ENCODE results near the gene GUCA1A.

The GUCA1A gene

DNA sequence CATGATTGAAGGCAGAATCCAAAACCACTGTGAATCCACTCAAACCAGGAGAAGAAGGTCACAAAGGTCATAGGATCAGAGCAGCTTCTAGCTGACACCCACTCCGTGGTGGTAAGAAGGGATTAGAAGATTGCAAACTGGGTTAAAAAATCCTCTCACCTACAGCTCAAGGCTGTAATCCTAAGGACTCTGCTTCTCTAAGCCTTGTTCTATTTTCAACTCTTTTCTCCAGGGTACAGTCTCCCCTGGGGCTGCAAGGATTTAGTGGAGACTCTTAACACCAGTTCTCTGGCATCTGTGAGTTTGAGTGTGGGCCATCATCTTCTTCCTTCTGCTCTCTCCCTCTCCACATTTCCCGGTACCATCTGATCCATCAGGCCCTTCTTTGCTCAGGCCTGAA, at the start of gene GUCA1A:
Gene GUCA1A, plus strand, starts transcription at position 264 of the 400 bp plus-strand sequence. CDS start 250 bp downstream, outside the sequence.
- DNase-seq (ENCODE audit: low spot score) = no peak

DNA sequence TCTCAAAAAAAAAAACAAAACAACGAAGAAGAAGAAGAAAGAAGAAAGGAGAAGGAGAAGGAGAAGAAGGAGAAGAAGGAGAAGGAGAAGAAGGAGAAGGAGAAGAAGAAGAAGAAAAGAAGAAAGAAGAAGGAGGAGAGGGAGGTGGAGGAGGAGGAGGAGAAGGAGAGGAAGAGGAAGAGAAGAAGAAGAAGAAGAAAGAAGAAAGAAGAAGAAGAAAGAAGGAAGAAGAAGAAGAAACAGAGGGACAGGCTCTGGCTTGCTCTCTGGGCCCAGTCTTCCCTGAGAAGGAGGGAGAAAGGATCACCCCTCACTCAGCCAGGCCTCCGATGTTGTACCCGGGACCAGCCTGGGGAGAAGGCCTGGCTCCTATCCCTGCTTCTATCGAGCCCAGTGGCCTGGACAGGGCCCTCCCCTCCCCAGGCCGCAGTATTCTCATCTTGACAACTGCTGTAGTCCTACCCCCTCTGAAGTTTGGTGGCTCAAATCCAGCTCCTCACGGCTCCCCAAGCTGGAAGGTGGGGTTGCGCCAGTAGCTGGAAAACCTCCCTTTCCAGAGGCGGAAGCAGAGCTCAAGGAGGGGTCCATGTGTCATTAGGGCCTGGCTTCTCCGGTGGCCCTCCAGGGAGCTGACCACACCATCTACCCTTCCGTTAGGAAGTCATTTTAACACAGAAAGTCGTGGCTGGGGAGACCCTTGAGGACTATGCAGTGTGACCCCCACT, 49.6 kb upstream of the GUCA1A start:
- DNase-seq (ENCODE audit: low spot score) = no peak

DNA sequence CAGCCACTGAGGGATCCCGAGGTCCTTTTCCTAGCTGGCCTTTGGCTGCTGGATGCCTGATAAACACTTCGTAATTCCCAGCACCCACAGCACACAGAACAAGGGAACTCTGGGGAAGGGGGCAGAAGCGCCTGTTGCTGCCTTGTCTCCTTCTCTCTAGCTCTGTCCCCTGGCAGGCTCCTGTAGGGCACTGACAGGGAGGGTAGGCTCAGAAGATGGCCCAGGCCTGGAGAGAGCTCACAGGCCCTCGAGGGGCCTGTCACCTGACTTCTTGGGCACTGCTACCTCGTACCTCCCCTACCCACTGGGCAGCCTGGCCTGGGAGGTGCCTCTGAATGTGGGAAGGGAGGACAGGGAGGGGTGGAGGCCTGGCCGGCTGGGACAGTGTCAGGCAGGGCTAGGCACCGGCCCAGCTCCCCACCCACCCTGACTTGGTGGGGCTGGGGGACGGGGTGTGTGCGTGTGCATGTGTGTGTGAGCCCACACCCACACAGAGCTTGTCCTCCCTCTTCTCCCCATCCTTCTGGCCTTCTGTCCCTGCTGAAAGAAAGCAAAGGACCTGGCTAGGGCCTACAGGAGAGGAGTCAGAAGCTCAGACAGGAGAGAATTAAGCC, 48.8 kb upstream of the GUCA1A start:
- DNase-seq (ENCODE audit: low spot score) = no peak

DNA sequence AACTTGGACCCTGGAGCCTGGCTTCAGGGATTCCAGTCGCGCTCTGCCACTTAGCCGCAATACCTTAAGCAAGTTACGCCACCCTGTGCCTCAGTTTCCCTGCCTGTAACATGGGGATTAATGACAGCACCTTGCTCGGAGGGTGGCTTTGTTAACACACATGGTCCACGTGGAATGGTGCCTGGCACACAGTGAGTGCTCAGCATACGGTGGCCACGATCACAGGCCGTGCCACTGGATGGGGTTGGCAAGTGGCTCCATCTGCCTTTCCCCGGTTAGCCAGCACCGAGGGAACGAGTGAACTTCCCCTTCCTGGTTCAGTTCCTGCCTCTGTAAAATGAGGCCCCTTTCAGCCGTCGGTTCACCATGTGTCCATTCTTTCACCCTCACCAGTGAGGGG, 47.9 kb upstream of the GUCA1A start:
- DNase-seq (ENCODE audit: low spot score) = no peak

DNA sequence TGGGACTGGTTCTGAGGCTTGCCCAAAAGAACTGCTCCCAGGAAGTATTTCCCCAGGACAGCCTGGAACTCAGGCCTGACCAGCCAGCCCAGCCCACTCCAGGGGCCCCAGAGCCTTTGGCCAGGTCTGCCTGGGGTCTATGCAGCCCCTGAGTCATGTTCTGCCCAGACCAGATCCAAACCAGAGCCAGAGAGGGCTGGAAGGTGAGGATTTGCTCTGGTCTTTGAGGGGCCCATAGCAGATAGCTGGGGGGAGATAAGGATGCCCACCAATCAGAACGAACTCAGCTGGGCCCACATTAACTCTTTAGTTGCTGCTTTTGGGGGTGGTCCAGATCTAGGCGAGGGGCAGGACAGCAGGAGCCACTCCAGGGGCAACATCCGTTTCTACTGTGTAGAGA, 47.5 kb upstream of the GUCA1A start:
- no peak for DNase-seq (ENCODE audit: low spot score)

DNA sequence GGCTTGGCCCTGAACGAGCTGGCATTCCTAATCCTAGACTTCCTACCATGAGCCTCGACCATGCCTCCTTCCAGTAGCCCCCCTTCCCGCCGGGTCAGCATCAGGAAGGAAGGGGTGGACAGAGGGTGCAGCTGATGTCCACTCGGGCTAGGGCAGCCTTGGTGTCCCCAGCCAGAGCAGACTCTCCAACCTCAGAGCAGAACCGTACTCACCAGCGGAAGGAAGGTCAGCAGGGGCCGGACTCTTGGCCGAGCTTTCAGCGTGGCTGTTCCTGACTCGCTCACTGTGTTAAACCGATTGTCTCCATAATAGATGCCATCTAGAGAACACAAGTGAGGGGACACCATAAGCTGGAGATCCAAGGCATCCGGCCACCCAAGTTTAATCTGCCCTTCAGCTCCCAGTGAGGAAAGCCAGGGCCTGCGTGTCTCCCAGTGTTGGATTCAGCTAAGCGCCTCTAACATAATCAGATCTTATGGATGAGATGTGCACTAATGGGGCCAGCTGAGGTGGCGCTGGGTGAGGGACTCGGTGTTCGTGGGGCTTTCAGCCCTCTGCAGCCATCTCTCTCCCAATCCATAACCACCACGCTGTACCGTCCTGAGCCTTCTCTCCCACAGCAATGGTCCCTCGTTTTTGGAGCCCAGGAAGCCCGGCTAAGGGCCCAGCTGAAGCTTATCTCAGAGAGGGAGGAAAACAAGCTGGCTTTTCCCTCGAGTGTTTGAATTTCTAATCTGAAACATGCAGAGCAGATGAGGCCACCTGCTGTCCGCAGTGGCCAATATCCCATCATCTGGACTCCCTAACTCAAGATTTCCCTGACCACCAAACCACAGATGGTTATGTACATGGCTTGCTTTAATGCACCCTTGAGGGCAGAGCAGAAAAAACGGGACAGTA, 44.5 kb upstream of the GUCA1A start:
- no peak for DNase-seq (ENCODE audit: low spot score)

DNA sequence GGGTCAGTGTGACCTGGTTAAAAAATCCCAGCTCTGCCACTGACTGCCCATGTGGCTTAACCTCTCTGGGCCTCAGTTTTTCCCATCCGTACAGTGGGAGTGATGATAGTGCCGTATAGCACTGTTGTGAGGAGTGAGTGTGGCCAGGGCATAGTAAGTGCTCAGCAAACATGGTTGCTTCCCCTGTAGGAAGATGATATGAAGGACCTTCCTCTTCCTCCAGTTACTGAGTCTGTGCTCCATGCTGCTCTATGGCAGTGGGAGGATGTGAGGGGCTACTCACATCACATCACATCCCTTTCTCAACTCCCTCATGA, 43.8 kb upstream of the GUCA1A start:
- no peak for DNase-seq (ENCODE audit: low spot score)

DNA sequence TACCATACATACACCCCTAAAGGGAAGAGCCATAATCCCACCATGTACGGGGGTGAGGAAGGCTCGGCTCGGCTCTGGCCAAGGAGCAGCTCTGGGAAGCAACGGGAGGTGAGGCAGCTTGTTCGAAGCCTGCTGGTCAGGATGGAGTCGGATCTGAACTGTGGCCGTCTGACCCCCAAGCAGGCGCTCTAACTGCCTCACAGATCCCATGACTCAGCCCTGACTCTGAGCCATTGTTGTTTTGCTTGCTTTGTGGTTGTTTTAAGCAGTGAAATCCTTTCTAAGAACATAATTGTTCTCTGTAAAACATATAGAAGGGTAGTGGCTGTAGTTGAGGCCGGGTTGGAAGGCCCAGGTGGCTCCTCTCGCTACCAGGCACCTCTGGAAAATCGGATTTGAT, 41.6 kb upstream of the GUCA1A start:
- peak; percentile 72 for DNase-seq (ENCODE audit: low spot score)

DNA sequence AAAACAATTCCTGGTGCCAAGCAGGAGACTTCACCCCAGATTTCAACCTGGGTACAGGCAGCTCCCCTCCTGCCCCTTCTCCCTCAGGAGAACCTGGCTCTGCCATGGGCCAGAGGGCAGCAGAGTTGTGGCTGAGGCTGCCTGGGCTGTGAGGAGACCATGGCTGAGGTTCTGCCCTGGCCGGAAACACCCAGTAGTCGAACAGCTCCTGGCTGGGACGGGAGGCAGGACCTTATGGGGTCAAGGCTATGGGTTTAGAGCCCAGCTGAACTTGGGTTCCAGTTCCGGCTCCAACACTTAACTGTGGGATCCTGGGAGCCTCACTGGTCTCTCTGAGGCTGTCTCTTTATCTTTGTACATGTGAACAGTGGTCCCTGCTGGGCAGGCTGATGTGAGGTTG, 39.2 kb upstream of the GUCA1A start:
- DNase-seq (ENCODE audit: low spot score) = no peak

DNA sequence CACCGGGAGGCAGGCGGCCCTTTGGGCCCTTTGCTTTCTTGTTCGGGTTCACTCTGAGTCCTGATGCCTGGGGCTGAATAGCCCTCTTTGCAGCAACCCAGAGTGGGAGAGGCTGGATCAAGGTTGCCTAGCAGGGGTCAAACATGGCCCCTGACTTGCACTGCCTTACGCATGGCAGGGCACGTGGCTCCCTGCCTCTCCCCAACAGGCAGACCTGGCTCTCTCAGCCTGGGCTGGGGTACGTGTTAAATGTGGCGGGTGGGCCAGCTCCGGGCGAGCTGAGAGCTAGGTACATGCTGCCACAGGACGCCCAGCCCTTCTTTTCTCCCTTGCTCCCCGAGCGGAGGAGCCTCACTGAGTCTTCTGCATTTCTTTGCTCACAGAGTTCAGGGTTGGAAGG, 38.0 kb upstream of the GUCA1A start:
- DNase-seq (ENCODE audit: low spot score) = no peak

DNA sequence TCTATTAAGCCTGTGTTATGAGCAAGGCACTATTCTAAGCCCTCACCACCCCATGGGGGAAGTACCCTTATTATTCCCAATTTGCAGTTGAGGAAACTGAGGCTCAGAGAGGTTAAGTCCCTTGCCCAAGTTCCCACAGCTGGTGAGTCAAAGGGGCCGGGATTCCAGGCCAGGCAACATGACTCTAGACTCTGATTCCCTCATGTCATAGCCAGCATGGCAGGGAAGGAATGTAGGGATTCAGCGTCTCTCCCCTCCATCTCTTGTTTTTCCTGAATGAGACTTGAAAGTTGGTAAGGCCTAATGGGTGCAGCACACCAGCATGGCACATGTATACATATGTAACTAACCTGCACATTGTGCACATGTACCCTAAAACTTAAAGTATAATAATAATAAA, 37.4 kb upstream of the GUCA1A start:
- no peak for DNase-seq (ENCODE audit: low spot score)

DNA sequence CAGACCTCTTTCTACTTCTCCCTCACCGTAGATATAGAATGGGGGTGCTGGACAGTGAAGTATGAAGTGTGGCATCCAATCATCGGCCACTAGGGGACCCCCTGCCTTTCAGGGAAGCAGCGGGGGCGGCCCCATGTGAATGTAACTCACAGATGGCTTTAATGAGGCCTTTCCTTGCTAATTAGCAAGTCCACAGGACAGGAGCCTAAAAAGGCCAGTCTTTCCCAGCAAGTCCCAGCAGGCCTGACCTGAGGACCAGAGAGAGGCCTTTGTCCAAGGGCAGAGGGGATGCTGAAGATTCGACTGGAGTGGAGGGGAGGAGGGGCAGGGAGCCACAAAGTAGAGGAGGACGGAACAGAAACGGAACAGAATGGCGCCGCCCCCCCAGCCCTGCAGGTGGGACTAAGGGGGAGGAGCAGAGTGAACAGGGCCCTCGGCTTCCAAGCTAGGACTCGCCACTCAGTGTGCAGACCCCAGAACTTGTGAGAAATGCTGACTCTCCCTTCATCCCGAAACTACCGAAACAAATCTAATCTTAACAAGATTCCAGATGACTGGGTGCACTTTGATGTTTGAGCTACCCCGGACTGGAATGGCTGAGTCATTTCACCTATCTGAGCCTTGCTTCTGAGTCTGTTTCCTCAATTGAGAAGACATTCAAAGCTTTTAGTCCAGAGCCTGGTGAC, 36.5 kb upstream of the GUCA1A start:
- peak; percentile 73 for DNase-seq (ENCODE audit: low spot score)

DNA sequence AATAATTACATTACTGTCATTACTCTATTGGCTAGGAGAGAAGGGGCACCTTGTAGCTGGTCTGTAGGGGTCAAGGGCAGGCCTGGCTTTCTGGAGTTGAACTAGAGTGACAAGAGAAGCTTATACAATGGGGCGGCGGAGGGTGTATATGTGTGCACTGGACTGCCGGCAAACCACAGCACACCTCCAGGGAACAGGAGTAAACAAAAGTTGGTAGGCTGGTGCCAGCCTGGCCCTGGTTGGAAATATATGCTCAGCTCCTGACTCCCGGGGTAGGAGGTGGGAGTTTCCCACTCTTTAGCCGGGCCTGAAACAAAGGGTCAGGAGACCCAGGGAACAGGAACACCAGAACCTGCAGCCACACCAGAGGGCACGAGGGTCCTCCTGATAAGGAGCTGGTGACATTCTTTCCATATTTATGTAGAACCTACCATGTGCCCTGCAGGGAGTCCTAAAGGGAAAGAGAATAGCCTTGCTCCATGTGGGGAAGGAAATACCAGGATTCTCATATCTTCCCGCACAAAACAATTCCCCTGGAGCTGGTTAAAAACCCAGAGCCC, 35.9 kb upstream of the GUCA1A start:
- DNase-seq (ENCODE audit: low spot score) = no peak

DNA sequence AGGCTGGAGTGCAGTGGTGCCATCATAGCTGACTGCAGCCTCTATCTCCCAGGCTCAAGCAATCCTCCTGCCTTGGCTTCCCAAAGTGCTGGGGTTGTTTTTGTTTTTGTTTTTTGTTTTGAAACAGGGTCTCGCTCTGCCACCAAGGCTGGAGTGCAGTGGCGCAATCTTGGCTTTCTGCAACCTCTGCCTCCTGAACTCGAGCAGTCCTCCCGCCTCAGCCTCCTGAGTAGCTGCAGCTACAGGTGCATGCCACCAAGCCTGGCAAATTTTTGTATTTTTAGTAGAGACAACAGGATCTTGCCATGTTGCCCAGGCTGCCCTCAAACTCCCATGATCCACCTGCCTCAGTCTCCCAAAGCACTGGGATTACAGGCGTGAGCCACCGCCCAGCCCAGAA, 35.0 kb upstream of the GUCA1A start:
- no peak for DNase-seq (ENCODE audit: low spot score)

DNA sequence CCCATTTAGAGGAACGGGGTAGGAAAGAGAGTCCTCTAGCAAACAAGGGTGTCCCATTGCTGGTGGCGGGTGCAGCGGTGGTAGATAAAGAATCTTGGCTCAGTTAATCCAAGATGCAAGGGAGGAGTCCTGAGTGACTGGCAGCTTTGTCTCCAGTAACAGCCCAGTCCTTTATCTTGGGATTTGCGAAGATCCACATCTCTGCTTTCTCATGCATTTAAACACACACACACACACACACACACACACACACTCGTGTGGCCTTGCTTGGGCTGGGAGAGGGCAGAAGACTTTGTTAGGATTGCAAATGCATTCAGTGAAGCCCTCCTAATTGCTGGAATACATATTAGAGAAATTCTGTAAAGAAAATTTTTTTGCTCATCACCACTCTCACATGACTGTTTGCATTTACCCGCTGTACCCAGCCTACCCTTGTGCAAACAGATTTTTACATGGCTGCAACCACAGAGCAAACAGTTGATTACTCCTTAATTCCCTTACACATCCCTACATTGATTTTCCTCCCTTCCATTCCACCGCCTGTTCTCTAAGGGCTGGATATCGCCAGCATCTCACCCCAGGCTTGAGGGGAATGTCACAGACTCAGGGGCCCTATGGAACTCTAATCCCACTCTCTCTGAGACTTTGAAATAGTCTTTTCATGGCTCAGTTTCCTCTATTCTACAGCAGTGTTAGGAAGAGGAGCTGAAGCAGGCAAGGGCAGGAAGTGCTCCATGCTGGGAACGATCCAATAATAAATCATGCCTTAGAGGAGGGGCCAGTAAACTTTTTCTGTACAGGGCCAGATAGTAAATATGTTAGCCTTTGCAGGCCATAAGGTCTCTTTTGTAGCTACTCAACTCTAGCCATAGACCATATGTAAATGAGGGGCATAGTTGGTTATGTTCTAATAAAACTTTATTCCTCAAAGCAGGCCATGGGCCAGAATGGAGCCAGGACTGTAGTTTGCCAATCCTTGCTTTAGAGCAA, 34.2 kb upstream of the GUCA1A start:
- DNase-seq (ENCODE audit: low spot score) = no peak

DNA sequence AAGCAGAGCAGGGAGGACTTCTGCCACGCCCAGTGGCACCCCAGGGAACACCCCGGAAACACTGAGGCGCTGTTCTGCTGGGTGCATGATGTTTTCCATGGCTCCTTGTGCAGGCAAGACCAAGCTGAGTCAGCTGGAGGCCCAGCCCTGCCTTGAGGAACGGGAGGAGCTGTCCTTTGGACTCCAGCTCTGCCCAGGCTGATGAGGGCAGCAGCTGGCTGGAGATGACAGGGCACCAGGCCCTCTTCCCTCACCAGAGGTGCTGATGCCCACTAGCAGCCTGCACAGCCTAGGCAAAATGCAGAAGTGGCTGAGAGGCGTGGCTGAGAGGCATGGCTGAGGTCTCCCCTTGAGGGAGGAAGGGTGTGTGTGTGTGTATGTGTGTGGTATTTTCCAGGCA, 33.1 kb upstream of the GUCA1A start:
- DNase-seq (ENCODE audit: low spot score) = peak; percentile 46

DNA sequence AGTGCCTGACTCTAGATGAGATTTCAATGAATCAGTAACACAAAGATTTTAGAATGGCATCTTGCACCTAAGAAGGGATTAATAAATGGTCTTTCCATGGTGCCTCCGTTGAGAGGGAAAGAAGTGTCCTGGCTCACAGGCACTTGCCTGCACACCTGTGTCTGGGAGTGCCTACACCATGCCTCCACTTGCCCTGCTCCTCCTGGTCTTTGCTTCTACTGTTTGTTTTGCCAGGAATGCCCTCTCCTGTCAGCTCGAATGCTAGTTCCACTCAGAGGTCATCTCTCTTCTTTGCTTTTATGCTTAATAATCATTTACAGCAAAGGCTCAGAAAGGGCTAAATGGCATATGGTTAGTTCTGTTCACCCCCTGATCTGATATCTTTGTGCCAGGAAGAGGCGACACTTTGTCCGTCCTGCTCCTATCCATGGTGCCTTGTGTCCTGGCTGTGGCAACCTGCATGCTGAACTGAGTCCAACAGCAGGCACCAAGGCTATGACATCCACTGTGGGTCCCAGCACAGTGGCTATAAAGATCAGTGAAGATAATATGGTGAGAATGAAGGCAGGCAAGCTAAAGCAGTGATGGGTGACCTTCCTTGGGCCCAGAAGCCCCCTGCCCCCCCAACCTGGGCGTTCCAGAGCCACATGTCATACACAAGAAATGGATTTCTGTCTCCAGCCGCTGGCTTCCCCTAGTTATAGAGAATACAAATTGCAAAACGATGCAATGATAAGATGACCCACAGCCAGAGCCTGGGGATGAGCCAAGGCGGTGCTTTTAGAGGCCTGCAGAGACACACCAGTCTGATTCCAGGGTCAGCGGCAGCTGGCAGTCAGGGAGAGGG, 32.2 kb upstream of the GUCA1A start:
- DNase-seq (ENCODE audit: low spot score) = no peak

DNA sequence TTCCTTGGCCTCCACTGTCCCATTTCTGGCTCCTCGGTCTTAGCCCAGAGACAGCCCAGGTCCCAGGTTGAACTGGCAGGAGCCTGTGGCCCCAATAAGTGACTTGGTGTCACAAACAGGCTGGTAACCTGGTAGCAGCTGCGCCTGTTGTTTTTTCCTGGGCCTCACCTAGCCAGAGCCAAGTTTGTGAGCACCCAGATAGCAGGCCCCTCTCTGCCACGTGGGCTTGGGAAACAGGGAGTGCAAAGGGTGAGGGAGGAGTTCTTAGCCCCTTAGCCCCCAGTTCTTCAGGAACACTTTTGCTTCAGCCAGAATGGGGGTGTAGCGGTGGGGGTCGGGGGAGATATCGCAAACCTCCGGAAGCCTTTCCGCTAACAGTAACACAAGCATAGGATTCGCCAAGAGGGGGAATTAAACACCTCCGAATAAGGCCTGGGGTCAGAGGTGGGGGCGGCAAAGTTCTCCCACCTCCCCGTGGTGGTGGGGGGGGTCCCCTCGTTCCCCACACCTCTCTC, 31.5 kb upstream of the GUCA1A start:
- no peak for DNase-seq (ENCODE audit: low spot score)

DNA sequence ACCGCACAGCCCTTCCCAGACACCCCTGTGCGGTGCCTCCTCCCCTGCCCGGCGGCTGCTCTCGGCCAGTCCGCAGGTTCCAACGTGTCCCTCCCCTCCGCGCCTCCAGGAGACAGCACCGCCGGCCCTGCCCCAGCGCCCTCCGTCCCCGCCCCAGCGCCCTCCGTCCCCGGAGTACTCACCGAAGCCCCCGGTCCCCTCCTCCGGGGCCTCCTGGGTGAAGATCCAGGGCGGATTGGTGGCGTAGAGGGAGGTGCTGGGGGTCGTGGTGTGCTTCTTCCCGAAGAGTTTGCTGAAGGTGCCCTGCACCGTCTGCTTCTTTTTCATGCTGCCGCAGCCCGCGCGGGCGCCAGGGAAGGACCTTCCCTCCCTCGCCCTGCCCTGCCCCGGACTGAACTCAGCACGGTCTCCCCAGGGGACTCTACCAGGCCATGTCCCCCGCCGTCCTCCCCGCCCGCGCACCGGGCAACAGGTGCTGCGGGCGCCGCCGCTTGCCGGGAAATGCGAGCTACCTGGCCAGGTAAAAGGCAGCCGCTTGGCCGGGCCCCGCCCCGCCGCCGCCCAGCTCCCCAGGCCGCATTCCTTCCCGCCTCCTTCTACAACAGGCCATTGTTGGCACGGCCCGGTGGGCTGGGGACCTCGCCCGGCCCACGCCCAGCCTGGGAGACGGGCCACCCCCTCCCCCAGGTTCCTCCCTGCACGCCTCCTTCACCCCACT, 30.9 kb upstream of the GUCA1A start, which contains the start of gene C6orf132:
Gene C6orf132, minus strand, starts transcription at position 503 of the 718 bp plus-strand sequence. Its CDS starts 176 bp downstream, at position 327.
- DNase-seq (ENCODE audit: low spot score) = peak; percentile 35
